Retina (tissue), 1 donor: ENCODE measurements around the gene RAB12.
"Not testable (repeated sequence)": the region's sequence is repeated elsewhere in the genome, so short reads cannot be mapped to it uniquely, and the experiment has no call there.

Source experiments
- DNase-seq: peaks from one replicate; pipeline ENCODE4 v3.0.0-alpha.2; 2016

The RAB12 gene

DNA sequence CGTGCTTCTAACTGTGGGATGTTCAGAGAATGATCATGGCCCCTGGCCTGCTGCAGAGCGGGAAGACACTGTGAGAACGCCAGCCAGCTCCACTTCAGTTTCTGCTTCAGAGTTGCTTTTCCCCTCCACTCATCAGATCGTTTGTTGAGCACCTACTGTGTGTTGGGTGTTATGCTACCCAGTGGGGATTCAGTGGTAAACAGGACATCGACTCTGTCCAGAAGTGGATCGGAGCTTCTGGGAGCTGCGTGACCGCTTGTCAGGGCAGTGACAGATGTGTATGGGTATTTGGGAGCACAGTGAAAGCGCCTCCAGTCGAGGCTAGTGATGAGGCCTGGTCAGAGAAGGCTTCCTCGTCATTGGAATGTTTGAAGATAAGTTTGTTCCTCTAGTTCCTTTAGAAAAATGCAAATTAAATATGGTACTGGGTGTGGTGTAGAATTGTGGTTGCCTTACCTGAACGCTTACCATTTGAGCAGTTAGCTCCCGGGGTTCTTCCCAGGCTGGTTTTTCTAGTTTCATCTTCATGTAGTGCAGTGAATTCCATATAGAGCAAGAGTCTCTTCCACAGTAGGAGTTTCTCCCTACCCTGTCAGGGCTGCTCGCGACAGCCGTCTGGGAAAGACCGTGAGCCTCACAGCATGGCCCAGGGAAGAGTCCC, 2.8 kb downstream of the RAB12 start:
- DNase-seq, result no peak

DNA sequence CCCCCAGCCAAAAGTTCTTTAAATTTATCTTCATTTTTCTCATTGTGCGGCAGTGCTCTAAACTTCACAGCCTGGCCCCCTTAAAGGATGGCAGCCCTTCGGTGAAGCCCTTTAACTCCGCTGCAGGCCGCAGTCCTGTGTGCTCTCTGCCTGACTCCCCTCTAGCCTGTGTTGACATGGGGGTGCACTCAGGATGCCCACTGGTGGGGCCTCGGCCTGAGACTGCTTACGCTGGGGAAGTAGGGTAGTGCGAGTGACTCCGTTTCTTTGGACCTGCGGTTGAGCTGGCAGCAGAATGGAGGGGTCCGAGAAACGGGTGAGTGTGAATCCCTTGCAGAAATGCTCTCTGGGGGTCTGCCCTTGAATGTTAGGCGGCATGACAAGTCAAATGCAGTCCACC, 5.6 kb downstream of the RAB12 start:
- no peak for DNase-seq

DNA sequence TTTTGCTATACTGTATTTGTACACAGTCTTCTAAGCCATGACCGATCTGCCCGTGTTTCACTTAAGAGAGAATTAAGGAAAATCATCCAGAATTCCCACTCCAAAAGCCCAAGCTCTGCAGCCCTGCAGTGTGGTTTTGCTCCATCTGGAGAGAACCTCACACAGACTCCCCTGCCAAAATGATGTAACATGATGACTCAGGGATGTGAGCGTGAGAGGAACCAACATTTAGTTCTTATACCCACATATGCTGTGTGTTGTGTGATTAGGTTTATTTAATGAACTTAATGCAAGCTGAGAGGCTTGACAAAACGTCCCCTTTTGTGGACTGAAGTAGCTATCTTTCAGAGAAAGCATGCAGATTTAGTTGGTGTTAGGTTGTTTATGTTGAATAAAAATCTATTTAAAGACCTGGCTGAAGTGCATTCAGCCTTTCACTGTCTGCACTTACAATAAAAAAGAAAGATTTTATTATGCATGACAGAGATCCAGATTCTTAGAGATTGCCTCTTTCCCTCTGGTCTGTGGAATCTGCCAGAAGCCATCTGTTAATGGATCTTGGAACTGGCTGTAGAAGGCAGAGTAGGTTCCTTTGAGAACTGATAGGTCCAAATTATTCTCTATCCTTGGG, 6.3 kb downstream of the RAB12 start:
- DNase-seq, result no peak

DNA sequence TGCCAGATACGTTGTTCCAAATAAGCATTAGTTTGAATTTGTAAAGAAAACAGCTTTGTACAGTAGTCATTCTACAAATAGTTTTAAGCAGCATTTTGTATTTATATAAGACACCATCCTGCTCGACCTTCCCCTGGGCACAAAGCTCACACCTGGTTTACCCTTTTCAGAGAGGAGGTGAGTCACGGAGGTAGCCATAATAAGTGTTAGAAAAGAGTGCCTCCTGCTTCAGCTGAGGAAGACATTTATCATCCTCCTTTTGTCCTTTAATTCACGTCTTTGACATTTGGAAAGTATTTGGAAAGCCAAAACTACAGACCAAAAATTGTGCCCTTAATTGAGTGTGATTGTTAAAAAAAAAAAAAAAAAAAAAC, 6.8 kb downstream of the RAB12 start:
- no peak for DNase-seq

DNA sequence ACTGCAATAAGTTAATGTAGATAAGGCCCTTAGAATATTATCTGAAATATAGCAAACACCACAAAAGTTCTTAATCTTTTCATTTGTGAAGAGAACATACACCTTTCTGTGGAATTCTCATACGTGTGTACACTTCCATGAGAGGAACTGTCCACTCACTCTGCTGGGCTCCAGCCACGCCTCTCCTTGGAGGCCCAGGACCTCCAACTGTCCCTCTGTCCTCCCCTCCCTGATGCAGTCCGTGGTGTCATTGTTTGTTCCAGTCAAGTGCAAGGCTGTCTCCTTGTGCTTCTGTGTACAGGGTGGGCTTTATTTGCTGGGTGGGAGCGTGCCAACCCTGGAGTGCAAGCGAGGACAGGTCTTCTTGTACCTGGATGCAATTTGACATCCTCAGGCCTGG, 8.7 kb downstream of the RAB12 start:
- no peak for DNase-seq

DNA sequence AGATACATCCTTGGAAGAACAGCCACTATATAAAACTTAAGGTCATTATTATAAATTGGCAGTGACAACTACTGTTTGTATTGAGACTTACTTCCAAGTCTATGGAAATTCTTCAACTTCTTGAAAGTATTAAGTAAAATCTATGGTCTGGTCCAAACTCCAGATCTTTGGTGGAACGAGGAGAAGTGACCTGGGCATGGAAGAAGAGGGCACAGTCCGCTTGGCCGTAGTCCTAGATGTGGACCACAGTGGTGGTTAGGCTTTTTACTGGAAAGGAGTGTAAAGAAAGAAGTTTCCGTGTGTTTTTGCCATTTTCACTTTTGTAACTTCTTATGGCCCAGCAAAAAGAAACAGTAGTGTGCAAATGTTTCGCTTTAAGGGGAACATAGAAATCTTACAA, 9.8 kb downstream of the RAB12 start:
- DNase-seq, result no peak

DNA sequence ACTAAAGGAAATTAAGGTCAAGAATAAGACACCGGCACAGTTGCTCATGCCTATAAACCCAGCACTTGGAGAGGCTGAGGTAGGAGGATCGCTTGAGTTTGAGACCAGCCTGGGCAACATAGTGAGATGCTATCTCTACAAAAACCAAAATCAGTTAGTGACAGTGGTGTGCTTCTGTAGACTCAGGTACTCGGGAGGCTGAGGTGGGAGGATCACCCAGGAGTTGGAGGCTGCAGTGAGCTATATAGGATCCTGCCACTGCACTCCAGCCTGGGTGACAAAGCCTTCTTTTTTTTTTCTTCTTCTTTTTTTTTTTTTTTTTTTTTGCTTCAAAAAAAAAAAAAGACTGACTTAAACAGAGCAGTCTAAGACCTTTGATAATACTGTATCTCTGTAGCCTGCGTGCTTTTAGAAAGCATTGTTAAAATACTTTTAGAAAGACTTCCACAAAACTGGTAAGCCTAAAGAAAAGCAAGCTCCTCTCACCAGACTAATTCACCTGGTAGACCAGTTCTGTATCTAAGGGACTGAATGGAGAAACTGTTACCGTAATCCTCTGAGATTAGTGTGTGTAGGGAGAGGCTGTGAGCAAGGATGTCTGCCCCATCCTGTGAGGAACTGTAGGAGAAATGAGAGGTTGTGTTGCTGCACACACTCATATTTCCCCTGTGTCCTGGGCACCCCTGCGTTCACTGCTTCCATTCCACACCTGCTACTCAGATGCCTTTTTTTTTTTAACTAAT, 10.8 kb downstream of the RAB12 start:
- no peak for DNase-seq

DNA sequence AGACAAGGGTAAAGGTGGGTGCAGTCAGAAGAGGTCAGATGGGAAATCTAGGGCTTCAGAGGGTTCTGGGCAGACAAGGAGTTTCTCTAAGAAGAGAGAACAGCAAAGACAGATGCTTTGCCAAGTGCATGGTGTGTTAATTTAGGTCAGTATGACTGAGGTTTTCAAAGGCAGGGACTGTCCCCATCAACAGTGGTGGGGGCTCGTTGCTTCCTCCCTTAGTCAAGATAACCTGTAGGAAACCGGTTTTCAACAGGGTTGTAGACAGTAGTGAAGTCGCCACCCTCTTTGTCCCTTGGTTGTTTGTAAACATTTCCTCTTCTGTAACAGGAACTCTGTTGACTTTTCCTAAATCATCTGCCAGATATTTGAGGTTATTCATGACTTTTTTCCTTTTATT, 11.6 kb downstream of the RAB12 start:
- no peak for DNase-seq

DNA sequence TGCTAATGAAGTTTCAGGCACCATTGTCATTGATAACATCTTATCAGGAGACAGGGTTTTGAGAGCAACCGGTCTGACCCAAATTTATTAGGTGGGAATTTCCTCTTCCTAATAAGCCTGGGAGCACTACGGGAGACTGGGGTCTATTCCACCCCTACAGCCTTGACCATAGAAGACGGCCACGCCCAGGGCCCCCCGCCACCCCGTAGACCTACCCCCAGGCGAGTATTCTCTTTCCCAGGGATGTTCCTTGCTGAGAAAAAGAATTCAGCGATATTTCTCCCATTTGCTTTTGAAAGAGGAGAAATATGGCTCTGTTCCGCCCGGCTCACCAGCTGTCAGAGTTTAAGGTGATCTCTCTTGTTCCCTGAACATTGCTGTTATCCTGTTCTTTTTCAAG, 13.4 kb downstream of the RAB12 start:
- DNase-seq, result not testable (repeated sequence)

DNA sequence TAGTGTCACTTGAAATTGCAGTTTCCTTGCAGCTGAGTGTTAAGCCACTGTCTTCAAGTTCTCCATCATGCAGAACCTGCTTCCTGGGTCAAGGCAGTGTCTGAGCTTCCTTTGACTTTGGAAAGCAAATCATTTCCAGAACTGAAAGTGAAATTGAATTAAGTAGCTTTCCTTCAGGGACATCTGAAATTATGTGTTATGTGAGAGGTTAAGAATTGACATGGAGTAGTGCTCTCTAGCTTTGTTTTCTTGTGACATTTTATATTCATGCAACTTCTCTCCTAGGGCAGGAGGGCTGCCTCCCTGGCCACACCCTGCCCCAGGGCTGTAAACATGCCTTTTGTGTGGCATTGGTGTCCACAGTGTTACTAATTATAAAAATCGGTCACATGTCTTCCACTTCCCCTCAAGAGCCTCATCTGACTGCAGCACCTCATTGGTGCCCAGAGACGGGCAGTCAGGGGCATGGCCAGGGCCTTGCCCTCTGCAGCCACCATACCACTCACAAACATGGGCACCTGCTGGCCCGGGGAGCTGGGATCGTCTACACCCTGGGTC, 14.4 kb downstream of the RAB12 start:
- no peak for DNase-seq

DNA sequence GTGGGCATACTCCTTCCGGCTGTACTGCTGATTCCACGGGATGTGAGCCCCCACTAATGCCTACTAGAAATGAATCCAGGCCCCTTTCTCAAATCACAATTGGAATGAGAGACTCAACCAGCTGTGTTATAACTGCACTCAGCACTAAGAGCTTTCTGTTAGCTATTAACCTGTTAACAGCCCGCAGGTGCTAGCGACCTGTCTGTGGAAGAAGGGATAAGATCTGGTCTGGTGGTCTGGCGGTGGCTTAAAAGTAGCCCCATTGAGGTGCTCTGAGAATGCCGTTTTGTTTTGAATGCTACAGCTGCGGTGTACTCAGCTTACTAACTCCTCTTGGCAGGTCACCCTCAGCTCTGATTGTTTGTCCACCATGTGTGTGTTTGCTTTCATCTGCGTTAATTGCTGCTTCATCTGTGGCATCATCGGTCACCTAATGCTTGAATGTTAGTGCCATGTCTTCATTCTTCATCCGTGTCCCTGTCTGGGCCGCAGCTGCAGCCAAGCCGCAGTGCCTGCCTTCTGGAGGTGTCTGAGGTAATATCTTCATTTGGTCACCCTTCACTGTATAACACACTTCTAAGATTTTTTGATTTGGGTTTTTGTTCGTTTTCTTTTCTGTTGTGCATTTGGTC, 16.3 kb downstream of the RAB12 start:
- no peak for DNase-seq

DNA sequence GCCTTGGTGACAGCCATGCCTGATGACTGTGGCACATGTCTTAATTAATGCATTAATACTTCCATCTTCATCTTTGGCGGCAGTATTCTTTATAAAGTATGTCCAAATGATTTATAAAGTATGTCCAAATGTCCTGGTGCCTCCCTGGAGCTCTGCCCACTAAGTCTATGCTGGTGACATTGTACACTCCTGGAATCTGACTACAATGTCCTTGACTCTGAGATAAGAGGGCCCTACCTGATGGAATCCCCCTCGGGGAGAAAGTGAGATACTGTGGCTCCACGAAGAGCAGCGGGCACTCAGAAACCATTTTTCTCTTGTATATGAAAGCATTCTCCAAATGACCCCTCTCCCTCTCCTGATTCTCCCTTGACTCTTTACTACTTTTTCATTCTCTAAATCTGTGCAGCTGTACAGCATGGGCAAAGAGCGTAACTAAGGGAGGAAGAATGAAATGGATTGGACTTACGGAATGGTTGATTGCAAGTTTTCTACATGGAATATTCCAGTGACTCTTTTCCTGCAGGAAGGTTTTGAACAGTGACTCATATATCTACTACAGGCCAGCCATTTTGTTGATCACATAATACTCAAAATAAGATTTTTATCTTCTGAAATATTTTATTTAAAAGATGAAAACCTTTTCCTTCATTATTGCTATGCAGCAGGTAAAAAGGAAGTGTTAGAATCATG, 17.3 kb downstream of the RAB12 start:
- DNase-seq, result no peak

DNA sequence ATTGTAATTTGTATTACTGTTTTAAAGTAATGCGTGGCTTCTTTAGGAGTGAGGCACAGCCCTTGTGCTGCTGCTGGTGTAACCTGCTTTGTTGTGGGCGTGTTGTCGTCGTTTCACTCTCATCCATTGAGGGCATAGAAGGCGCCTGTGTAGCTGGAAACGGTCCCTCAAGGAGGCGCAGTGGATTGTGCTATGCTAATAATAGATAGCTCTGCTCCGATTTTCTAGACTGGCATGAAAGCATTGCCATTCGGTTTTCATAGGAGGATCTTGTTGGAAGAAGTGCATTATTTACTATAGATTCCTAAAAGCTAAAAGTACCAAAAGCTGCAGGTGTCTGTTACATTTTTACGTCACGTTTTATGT, 17.9 kb downstream of the RAB12 start:
- DNase-seq, result no peak

DNA sequence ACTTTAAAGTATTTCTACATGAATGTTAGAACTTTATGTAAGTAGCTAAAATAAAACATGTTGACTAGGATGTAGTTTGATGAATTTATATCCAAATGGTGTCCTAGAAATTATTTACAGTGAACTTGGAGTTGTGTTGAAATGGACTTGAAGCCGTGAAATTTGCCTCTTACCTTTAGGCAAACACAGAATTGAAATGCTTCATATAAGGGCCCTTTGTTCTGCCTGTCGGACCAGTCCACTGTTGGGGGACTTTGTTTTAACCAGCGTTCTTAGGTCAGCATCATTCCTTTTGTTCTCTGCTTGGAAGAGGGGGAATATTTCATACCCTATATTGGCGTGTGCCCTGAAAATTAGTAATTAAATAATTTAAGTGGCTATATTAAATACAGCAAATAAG, 18.3 kb downstream of the RAB12 start:
- no peak for DNase-seq

DNA sequence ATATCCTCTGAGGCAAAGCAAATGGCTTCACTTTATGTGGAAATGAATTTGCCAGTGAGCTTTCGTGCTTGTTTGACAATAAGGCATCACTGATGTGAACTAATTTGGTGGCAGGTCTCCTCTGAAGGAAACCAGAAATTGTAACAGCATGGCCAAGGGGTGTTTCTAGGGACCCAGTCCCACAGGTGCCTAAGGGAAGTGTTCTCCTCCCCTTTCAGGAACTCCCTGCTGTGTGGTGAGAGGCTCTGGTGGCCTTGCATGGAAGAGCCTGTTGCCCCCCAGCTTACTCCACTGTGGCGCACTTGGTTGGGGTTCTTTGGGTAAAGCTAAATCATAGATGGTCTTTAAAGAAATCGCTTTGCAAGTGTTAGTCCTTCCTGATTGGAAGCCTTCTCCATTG, 20.4 kb downstream of the RAB12 start:
- DNase-seq, result no peak

DNA sequence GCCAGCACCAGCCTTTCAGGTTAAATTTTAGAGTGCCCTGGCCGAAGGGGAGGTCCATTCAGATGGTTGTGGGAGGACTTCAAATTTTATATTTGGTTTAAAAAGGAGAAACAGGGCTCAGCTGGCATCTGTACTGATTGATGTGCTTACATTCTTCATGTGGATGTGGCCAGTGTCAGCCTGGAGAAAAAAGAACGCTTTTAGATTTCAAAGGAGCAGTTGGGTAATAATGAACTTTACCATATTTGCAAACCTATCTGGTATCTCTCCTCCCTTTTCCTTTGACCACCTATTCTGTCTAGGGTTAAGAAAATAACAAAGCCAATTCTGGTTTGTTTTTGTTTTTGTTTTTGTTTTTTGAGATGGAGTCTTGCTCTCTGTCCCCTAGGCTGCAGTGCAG, 21.3 kb downstream of the RAB12 start:
- no peak for DNase-seq

DNA sequence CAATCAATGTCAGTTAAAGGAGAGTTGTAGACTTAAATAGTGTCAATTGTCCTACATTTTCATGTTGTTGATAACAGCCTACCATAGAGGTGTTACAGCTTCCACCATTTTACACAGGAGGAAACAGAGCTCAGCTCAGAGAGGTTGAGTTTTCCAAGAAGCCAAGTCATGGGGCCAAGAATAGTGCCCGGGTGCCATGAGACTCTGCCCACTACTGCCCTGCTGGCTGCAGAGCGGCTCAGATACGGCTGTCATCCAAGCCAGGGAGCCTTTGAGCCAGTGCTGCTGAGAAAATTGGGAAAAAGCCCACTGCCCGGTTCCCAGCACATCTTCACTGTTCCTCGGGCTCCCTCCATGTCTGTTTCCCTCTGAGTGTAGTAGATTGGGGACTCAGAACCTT, 22.0 kb downstream of the RAB12 start:
- DNase-seq, result no peak

DNA sequence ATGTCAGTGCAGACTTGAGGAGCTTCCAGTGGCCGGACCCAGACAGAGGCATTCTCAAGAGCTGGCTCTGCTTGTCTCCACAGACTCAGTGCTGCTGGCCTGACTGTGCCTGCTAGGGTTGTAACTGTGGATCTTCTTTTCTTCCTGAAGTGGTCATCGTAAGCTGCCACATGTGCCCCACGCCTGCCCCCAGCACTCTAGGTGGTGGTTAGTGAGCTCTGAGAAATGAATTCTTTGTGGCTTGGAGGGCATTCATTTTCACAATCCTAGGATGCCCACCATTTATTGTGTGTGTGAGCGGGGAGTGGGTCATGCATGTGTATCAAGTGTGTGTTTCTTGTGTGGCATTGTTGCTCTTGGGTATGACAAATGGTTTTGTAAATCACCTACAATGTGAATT, 23.1 kb downstream of the RAB12 start:
- no peak for DNase-seq

DNA sequence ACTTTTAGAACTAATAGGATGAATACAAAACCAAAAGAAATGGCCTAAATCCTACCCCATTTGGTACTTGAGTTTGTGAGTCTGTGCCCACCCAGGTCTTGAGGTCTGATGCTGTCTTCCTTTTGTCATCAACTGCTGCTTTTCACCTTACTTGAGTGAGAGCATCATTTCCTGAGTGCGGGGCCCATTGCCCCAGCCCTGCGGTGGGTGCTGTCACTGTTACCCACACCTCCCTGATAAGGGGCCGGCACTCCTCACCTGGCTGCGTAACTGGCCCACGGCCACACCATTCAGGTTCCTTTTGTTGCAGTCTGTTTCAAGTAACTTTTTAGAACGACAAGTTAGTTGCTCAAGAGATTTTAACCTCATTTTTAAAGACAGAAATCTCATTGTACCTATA, 25.3 kb downstream of the RAB12 start:
- DNase-seq, result no peak

DNA sequence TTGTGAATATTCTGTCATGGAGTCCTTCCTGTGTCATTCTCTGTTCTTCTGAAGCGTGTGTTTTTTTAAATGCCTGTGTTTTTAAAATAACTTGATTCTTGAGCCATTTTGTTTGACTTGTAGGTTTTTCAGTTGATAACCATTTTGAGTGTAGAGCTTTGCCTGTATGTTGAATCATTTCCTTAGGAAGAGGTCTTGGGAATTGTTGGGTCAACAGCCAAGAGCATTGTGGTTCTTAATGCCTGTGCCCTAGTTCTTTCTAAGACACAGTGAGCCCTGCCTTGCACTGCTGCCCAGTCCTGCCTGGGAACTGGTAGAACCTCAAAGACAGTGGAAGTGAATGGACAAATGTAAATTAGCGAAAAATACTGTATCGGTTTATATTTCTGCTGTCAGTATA, 25.9 kb downstream of the RAB12 start:
- no peak for DNase-seq

DNA sequence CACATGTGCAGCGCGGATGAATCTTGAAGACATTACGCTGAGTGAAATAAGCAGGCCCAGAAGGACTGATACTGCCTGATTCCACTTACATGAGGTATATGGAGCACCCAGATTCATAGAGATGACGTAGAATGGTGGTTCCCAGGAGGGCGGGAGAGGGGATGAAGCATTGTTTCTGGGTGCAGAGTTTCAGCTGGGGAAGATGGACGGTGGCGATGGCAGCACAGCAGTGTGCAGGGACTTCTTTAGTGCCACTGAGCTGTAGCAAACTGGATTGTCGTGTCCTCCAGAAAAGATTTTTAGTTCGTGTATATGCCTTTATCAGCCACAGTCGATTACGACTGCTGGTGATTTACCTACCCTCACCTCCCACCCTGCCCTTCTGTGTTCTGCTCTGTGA, 30.5 kb downstream of the RAB12 start:
- no peak for DNase-seq

DNA sequence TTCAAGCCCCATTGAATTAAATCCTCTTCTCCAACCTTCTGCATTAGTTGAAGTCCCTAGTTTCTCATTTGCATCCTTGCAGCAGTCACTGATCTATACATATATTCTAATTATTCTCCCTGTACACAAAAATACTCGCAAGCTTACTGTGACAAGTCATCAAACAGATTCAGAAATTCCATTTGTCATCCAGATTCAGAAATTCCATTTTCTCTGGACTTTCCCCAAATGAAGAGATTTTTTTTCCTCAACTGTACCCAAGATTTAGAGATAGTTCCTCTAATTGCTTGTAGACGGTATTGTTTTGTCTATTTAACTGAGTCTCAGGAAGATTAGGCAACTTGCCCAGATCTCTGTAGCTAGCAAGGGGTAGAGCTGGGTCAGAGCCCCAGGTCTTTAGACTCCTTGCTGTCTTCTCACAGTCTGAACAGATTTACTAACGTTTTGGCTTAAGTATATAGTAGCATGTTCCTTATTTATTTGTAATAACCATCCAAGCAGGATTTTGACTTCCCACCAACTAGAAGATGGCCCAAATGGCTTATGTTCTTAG, 34.2 kb downstream of the RAB12 start:
- no peak for DNase-seq

DNA sequence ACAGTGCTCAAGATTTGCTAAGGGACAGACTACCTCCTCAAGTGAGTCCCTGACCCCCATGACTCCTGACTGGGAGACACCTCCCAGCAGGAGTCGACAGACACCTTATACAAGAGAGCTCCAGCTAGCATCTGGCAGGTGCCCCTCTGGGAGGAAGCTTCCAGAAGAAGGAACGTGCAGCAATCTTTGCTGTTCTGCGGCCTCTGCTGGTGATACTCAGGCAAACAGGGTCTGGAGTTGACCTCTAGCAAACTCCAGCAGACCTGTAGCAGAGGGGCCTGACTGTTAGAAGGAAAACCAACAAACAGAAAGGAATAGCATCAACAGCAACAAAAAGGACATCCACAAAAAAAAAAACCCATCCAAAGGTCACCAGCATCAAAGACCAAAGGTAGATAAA, 38.1 kb downstream of the RAB12 start:
- not testable (repeated sequence) for DNase-seq
